Activated CD8-positive, alpha-beta memory T cell treated with anti-CD3 and anti-CD28 coated beads, Interleukin-2, amount 50 U/mL, for 24 hours (primary cell): ENCODE data around the gene TBC1D2.

Experiments used
- DNase-seq: peaks from one replicate; pipeline ENCODE4 v3.0.0-alpha.2; 2020; ENCODE audit errors: extremely low read depth

TBC1D2 gene

DNA sequence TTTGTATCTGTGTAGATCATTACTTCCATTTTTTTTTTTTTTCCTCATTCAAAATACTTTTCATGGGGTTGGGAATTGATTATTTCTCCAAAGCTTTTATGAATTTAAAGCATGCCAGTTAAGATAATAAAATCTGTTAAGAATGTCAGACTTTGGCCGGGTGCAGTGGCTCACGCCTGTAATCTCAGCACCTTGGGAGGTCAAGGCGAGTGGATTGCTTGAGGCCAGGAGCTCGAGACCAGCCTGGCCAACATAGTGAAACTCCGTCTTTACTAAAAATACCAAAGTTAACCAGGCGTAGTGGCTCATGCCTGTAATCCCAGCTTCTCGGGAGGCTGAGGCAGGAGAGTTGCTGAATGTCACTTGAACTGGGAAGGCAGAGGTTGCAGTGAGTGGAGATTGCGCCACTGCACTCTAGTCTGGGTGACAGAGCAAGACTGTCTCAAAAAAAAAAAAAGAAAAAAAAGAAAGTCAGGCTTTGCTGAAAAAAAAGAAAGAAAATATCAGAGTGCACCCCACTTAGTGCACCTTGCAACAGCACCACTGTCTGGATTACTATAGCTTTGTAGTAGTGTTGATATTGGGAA is 18.5 kb downstream of the TBC1D2 start:
- DNase-seq: no peak

DNA sequence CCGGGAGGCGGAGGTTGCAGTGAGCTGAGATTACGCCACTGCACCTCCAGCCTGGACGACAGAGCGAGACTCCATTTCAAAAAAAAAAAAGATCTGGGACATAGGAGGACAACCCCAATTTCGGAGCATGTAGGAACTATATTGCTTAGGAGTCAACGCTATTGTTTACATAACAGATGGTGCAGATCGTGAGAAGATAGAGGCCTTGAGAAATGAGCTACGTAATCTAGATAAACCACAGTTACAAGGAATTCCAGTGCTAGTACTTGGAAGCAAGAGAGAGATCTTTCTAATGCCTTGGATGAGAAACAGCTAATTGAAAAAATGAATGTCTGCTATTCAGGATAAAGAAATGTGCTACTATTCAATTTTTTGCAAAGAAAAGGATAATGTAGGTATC is 20.3 kb downstream of the TBC1D2 start:
- no peak for DNase-seq

DNA sequence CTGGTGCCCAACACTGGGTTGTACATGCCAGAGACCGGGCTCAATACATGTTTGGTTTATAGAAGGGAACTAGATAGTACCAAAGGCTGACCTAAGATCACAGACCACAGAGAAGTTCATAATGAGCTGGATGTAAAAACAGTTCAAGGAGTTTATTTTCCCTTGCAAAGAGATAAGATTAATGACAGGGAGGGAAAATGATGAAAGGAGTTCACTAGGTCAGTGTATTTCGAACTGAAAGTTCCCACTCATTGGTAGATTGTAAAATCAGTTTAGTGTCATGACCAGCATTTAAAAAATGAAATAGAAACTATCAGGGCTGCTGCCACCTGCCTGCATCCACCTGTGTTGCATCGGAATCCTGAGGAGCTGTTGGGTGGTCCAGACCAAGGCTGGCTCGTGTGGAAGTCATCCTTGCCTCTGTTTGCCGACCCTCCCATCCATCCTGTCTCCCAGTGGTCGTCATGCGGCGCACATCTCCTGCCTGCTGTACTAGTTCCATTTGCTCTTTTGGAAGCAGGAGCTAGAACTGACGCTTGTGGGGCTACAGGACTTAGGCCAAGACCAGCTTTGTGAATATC is 21.1 kb downstream of the TBC1D2 start:
- no peak for DNase-seq

DNA sequence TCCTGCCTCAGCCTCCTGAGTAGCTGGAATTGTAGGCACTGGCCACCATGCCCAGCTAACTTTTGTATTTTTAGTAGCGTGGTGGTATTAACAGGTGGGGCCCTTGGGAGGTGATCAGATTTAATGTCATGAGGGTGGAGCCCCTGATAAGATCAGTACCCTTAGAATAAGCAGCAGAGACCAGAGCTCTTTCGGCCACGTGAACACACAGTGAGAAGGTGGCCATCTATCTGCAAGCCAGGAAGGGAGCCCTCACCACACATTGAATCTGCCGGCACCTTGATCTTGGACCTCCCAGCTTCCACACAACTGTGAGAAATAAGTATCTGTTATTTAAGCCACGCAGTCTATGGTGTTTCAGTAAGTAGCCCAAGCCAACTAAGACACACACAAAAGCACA is 22.5 kb downstream of the TBC1D2 start:
- no peak for DNase-seq

DNA sequence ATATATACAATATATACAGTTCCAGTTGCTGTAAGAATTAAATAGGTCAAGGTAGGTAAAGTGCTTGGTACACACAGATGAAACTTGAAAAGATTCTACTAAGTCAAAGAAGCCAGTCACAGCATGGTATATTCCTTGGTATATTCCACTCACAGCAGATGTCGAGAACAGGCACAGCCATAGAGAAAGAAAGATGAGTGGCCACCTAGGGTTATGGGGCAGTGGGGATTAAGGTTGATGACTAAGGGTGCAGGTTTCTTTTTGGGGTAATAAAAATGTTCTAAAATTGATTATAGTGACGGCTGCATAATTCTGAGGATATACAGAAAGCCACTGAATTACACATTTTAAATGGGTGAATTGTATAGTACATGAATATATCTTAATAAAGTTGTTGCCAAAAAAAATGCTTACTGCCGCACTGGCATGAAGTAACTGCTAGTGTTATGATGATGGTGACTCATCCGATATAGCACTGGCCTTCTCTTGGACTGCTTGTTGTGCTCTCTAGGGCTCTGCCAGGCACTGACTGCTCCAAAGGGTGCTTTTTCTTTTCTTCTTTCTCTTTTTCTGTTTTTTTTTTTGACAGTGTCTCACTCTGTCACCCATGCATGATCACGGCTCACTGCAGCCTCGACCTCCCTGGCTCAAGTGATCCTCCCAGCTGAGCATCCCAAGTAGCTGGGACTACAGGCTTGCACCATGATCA is 23.5 kb downstream of the TBC1D2 start:
- DNase-seq: no peak

DNA sequence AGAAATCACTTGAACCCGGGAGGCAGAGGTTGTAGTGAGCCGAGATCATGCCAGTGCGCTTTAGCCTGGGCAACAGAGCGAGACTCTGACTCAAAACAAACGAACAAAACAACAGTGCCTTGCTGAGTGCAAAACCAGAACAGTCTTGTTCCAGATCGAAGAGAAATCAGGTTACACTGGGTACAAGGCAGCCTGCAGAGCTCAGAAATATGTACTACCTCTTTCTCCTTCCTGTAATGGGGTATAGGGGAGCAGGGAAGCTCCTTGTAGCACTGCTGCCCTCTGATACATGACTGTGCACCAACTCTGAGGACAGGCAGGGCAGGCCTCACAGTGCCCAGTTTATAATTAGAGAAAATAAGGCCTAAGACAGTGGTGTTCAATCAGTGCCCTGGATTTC is 24.7 kb downstream of the TBC1D2 start:
- no peak for DNase-seq

DNA sequence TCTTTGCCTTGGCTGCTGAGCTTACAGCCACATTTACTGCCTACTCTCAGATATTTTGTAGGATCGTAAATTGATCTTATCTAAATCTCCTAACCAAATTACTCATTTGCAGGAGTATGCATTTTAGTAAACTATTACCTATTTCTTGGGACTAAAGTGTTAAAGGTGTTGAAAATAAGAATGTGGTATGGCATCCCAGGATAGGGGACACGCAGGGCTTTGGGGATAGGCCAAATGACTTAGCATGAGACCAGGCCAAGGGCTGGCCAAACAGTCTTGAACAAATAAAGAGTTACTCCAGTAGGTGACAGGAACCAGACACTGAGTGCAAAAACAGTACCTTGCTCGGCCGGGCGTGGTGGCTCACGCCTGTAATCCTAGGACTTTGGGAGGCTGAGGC is 25.1 kb downstream of the TBC1D2 start:
- DNase-seq: no peak

DNA sequence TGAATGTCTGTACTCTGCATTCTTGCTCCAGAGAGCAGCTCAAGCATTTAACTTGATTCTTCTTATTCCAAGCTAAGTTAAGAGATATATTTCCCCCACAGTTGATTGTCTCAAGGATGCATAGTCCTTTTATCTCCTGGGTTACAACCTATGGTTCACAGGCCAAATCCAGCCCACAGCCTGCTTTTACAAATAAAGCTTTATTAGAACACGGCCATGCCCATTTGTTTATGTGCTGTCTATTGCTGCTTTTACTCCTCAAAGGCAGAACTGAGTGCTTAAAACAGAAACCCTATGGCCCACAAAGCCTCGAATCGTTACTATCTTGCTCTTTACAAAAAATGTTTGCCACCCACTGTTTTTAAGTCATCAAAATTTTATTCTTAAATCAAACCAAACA is 25.8 kb downstream of the TBC1D2 start:
- no peak for DNase-seq

DNA sequence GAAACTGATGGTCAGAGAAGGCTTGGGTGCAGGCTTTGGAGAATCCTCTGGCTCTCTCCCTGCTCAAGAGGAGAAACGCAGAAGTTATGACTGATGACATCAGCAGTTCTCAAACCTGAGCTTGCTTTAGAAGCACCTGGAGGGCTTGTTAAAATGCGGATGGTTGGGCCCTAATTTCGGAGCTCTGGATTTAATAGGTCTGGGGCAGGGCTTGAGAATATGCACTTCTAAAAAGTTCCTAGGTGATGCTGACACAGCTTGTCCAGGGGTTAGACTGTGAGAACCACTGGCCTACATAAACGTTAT is 26.4 kb downstream of the TBC1D2 start:
- DNase-seq: no peak

DNA sequence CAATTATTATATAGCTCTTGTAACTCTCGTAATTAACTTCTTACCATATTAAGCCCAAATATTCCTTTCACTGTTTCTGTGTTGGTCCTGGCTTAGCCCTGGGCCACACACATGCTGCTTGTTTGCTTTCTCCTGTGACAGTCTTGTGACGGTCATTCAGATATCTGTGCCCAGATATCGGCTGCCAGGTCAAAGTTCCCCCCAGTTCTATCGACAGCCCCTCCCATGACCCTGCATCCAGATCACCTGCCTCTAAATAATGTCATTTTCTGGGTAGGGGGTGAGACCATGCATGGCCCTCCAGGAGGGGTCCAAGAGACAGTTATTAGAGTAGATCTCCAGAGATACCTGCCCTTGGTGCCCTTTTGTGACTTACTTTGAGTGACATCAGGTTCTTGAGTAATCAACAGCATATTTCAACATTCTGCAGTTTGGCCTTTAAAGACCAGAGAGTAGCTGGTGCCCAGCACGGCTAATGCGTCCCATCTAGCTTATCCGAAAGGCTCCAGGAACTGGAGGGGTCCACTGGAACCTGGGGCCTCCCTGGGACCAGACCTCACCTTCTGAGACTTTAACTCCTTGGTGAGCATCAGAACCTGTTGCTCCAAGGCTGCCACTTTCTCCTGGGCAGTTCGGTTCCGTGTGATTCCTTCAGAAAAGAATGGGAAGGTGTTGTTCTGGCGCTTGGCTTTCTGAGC is 26.9 kb downstream of the TBC1D2 start:
- no peak for DNase-seq

DNA sequence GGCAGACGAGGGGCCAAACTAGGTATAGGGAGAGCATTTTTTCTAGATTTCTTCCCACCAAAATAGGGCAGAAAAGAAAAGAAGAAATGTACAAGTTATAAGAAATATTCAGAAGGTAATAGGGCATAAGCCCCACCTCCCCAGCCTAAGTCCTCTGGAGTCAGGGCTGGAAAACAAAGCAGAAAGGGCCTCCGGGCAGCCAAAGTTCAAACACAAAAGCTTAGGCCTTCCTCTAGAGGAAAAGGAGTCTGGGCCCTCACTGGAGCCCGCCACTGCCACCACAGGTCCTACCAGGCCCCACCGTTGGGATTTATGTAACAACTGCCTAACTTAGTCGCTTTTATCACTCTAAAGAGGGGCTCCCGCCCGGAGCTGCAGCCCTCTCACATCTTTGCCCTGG is 27.6 kb downstream of the TBC1D2 start:
- DNase-seq: no peak

DNA sequence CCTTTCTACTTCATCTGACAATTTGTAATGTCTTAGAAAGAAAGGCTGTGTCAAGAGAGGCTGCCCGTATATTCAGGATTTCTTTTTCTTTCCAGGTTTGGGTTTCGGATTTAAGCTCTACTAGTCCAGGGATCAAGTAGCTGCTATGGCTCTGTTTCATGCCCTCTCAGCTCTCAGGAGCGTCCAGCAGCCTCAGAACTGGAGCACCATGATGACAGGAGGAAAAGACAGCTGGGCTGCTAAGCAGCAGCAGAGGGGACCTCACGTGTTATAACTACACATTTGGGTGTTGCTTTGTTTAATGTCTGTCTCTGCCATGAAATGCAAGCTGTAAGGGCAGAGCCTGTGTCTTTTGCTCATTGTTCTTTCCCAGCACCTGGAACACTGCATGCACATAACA is 28.5 kb downstream of the TBC1D2 start:
- DNase-seq: no peak

DNA sequence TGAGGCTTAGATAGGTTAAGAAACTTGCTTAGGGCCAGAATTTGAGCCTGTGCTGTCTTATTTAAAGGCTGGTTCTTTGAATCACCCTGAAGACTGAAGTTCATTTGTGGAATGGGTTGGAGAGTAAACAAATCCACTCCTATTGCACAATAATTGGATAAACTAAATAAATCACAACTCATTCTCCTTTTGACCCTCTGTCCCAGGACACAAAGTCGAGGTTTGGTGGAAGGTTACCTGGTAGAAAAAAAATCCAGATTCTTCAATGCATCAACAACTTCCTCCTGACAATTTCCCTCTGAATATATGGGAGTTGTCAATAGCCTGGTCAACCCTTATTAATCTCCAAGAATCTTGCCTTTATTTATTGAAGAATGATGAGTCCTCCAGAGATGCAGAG is 28.9 kb downstream of the TBC1D2 start:
- no peak for DNase-seq

DNA sequence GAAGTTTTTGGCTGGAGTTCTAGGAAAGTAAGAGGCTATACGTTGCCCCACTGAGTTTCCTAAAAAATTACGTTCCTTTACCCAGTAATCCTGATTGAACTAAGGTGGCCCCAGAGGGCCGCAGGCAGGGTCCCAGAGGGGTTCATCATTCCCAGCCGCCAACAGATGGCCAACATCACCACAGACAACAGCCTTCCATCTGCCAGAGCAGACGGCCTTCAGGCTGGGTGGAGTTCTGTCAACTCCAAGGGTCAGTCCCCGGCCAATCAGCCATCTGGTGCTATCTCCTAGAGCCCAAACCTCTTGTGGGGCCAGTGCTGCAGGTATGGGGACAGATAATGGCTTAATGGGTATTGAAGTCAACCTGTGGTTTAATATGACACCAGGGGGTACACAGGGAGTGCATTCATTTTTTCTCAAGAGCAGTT is 30.4 kb downstream of the TBC1D2 start:
- no peak for DNase-seq

DNA sequence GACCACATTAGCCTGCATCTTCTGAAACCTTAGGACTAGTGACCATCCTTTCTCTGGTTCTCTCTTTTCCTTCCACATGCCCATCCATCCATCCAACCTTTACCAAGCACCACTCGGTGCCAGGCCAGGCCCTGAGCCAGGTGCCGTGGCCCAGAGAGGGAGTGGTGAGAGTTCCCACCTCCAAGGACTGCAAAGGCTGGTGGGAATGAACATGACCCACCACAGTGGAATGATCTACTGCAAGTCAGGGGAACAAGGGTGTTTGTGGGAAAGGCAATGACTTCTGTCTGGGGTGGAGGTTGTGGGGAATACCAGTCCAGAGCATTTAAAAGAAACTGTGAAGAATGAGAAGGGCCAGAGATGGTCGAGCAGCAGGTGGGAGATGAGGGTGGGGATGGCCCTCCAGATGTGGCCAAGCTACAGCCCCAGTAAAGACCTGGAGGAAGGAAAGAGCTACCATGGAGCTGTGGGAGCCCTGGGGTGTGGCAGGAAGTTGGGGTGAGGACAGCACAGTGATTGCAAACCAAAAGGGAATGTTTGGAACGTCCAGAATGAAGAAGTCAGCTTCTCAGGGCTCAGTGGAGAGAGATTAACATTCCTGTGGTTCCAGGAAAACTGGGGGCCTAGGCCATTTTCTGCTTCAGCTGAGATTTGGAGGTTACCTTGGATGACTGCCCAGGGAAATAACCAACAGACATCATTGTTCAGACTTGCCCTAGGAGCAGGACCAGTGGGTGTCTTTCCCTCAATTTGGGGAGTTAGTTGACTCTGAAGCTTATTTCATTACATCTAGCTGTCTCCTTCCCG is 32.4 kb downstream of the TBC1D2 start:
- no peak for DNase-seq

DNA sequence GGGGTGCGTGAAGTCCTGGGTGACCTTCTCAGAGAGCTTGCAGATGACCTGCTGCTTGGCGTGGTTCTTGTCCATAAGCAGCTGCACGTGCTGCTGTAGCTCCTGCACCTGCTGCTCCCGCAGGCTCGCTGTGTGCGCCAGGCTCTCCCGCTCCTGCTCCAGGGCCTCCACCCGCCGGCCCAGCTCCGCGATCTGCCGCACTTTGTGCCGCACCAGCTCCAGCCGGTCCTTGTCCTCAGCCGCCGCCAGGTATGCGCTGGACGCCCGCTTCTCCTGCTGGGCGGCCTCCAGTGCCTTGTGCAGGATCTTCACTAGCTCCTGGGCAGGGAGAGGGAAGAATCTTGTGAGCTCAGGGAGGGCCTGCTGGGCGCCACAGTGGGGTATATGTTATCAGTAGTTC is 34.5 kb downstream of the TBC1D2 start:
- DNase-seq: no peak

DNA sequence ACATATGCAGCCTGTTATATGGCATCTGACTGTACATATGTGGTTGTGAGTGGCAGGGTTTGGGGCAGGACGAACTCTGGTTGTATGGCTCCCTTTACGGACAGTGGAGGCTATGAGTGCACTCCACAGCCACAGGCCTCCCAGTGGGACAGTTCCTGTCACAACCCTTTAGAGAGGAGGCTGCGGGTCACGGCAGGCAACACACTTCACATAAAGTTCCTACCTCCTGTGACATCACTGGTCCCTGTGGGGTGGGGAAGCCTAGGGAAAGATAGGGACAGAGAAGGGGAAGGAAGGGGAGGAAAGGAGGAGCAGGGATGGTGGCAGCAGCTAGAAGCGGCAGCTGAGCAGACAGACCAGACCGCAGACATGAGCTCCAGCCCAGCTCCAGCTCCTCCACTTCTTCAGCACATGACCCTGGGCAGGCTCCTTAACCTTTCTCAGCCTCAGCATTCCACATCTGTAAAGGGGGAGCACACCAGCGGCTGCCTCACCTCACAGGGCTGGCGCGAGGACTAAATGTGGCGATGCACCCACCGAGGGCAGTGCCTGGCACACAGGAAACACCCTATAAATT is 35.6 kb downstream of the TBC1D2 start:
- DNase-seq: no peak

DNA sequence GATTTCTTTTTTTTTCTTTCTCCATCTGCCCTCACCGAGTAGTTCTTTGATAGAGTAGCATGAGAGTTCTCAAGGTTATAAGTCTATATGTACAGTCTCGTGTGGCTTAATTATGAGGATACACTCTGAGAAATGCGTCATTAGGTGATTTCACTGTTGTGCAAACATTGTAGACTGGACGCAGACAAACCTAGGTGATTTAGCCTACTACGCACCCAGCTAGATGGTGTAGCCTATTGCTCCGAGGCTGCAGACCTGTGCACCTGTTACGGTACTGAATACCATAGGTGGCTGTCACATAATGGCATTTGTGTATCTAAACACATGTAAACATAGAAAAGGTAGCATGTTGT is 36.1 kb downstream of the TBC1D2 start:
- no peak for DNase-seq

DNA sequence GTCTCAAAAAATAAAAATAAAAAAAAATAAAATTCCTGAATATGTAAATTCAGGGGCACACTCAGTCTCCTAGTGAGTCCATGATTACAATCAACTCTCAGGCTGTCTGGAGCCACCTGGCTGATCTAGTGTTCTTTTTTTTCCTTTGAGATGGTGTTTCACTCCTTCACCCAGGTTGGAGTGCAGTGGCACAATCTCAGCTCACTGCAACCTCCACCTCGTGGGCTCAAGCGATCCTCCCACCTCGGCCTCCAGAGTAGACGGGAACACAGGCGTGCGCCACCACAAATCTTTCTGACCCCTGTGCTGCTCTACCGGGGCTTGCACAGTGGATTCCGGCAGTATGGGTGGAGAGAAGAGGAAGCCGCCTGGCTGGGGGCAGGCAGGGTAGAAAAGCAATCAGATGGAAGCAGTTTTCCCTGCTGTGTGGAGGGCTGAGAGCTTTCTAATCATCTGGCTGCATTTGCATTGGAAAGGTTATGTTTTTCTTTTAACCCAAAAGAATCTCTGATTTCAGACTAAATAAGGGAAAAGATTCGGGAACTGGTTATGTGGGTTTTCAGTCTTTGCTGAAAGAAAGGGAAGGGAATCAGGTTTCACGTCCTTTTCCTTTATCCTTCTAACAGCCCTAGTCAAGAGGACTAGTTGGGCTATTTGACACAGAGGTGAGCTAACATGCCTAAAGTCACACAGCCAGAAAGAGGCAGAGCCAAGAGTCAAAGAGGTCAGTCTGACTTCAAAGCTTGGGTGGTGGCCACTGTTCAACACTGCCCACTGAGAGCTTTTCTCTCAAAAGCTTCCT is 36.7 kb downstream of the TBC1D2 start:
- no peak for DNase-seq

DNA sequence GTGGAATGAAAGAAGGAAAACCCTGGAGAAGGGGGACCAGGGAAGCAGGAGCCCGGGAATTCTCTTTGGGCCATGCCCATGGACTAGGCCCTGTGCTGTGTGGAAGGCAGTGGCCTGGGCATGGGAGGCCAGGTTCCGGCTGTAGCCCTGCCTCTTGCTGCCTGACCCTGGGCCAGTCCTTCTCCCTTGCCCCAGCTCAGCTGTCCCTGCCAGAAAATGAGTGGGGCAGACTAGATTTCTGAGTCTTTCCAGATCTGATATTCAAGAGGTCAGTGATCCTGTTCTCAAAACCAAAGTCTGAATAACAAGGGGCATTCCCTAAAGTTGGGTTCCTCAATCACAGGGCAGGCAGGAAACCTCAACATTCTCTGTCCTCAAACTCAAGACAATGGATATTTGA is 38.2 kb downstream of the TBC1D2 start:
- no peak for DNase-seq

DNA sequence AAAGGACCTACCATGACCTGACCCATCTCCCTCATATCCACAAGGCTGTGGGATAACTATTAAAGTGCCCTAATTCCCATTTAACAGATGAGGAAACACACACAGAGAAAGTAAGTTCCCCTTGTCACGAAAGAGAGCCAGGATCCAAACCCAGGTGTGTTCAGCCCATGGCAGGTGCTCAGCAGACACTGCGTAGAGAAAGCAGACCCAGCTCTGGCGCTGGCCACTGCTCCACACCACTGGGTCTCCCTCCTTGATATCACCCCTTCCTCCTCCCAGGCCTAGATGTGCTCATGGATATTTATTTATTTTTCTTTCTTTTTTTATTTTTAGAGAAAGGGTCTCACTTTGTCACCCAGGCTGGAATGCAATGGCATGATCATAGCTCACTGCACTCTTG is 39.1 kb downstream of the TBC1D2 start:
- no peak for DNase-seq
